GM23338 (cell line): ENCODE results near the gene PHF13.

Experiments
- CTCF ChIP-seq, 2 experiments: fragments of 200-600 bp in 1 of 2; sonication (generic) in 1 of 2; conservative IDR thresholded peaks; 2 replicates each; pipeline versions ENCODE4 v1.5.1 to v1.6.1; 2016 to 2017; ENCODE audit warnings: antibody characterized with exemption in 2 of 2, low read depth in 2 of 2, mild to moderate bottlenecking in 2 of 2, moderate library complexity in 1 of 2
- STAT1 ChIP-seq: IDR thresholded peaks from one replicate; pipeline ENCODE4 v1.6.1; 2016; ENCODE audit warnings: antibody characterized with exemption; ENCODE audit not compliant: unreplicated experiment

- TF ChIP-seq STAT1: no peak
- no peak for TF ChIP-seq CTCF (conservative IDR thresholded peaks at IDR 0.05; ENCODE audit: low read depth in 2 of 2)
Measured at GRCh38 chr1:6621429-6622391, 8.2 kb downstream of the PHF13 start.
